ENCODE data around the gene GCNT2.

DNA sequence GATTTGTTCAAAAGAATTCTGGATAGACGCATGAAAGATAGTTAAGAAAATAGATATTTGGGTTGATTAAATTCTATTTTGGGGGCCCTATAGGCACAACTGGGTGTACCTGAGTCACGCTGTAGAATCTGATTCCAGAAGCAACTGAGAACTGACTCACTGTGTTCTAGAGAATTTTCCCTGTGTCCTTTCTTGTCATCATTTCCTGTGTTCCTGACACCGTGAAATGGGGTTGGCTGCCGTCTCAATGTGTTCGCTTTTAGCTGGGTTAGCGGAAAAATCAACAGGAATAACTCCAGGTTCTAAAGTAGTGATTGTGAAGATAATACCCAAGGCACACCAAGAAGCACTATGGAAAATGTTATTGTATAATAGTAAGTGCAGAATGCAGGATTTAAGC, 5.0 kb downstream of the GCNT2 start:
- TF ChIP-seq, protein P1, sequence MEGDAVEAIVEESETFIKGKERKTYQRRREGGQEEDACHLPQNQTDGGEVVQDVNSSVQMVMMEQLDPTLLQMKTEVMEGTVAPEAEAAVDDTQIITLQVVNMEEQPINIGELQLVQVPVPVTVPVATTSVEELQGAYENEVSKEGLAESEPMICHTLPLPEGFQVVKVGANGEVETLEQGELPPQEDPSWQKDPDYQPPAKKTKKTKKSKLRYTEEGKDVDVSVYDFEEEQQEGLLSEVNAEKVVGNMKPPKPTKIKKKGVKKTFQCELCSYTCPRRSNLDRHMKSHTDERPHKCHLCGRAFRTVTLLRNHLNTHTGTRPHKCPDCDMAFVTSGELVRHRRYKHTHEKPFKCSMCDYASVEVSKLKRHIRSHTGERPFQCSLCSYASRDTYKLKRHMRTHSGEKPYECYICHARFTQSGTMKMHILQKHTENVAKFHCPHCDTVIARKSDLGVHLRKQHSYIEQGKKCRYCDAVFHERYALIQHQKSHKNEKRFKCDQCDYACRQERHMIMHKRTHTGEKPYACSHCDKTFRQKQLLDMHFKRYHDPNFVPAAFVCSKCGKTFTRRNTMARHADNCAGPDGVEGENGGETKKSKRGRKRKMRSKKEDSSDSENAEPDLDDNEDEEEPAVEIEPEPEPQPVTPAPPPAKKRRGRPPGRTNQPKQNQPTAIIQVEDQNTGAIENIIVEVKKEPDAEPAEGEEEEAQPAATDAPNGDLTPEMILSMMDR (IDR thresholded peaks at IDR 0.05) = no peak
- TF ChIP-seq POLR2A (IDR thresholded peaks at IDR 0.05) = no peak
